ENCODE data around the gene LIN52. TPM values are rescaled to one million over a fixed set of nuclear protein-coding genes. Genes with fewer than 3 reads are reported as not detected.

Gene LIN52
- total and polyA plus RNA-seq, 2 of the 8 experiments (the other 6 are each of a cell fraction or from before 2014, with no cell fraction given) = 6.8 to 11.6 TPM

DNA sequence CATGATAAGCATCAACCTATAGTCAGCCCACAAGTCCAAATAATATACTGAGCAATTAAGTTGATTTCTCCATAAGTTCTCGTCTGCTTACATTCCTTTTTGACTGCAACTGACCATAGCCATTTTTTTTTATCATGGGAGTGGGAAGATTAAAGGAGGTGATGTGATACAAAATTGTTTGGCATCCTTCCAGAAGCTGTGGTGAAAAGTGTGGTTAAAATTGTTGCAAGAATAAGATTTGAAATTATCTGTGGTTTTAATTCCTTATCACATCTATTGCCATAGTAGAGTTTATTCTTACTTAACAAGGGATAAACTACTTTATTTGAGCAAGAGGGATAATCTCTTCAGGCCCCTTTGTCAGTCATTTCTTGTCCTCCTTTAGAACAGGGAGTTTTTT, 50.7 kb downstream of the LIN52 start:
- WGBS, 2 experiments (ENCODE audit: extremely low coverage in 1 of 2, insufficient coverage in 1 of 2, insufficient read length in 1 of 2, insufficient replicate concordance in 2 of 2, low coverage in 1 of 2, low lambda C conversion rate in 2 of 2, missing lambda C conversion rate in 1 of 2) = 84% methylated on average over 1 of the region's 1 CpG; no CpG with 5 or more reads in 1 of the 2 experiments
- H3K23me2 ChIP-seq (ENCODE audit: low read depth, low read length) = no peaks in the 10 kb centered on the region
- TF ChIP-seq POU5F1 (IDR thresholded peaks at IDR 0.05; ENCODE audit: low read depth, low read length) = no peak
- no peak for TF ChIP-seq RBBP5 (IDR thresholded peaks at IDR 0.05; ENCODE audit: borderline replicate concordance, low read depth, low read length)
- TF ChIP-seq SUZ12 (IDR thresholded peaks at IDR 0.05; ENCODE audit: low read length) = no peak
- TF ChIP-seq EZH2 (IDR thresholded peaks at IDR 0.05; ENCODE audit: low read depth, low read length, severe bottlenecking) = no peak
- TF ChIP-seq, protein P1, sequence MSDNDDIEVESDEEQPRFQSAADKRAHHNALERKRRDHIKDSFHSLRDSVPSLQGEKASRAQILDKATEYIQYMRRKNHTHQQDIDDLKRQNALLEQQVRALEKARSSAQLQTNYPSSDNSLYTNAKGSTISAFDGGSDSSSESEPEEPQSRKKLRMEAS (IDR thresholded peaks at IDR 0.05) = no peak
- TF ChIP-seq BCL11A (IDR thresholded peaks at IDR 0.05; ENCODE audit: low read depth in 2 of 2, low read length in 2 of 2) = no peak
- TF ChIP-seq NANOG (IDR thresholded peaks at IDR 0.05; ENCODE audit: insufficient read depth, low read depth, low read length, poor library complexity, severe bottlenecking) = no peak
- TF ChIP-seq E2F6 (IDR thresholded peaks at IDR 0.05) = no peak
- TF ChIP-seq RXRA (IDR thresholded peaks at IDR 0.05; ENCODE audit: insufficient read depth, low read depth, low read length) = no peak
- no peak for TF ChIP-seq POLR2A (IDR thresholded peaks at IDR 0.05; ENCODE audit: control extremely low read depth in 1 of 2, low read depth in 2 of 2, low read length in 2 of 2)

More for the DNA sequence above, 50.7 kb downstream of the LIN52 start:
- H2AK5ac ChIP-seq (ENCODE audit: low read depth, low read length) = no peak overlapping the region
- DNase-seq (ENCODE audit: low read depth in 1 of 2, low spot score in 2 of 2) (no peak), FAIRE-seq (no peak)
- no peak overlapping the region for H2BK120ac ChIP-seq (replicated peaks; ENCODE audit: low read depth, low read length)
- no peak overlapping the region for H4K5ac ChIP-seq (ENCODE audit: insufficient read length, low read depth, low read length)
- no peak overlapping the region for H3K27ac ChIP-seq (ENCODE audit: low read depth, low read length)
- no peak overlapping the region for H2BK5ac ChIP-seq (ENCODE audit: low read depth, low read length)
- H2AFZ ChIP-seq (ENCODE audit: low read length) = no peak overlapping the region
- H3K4me2 ChIP-seq (ENCODE audit: insufficient read depth in 1 of 2, low read depth in 2 of 2, low read length in 2 of 2) = no peak overlapping the region
- no peaks in the 10 kb centered on the region for H3K79me1 ChIP-seq (ENCODE audit: low read depth, low read length)
- no peak overlapping the region for H2BK12ac ChIP-seq (ENCODE audit: low read depth, low read length)
- no peak overlapping the region for H3K23ac ChIP-seq (ENCODE audit: insufficient read length)
- H3K9ac ChIP-seq (replicated peaks in 1 of 4; ENCODE audit: extremely low read depth in 1 of 4, low read depth in 3 of 4, low read length in 3 of 4) = no peak overlapping the region
- no peaks in the 10 kb centered on the region for H3K9me3 ChIP-seq (ENCODE audit: insufficient read depth in 2 of 2, low read depth in 1 of 2, low read length in 1 of 2)
- ChIA-PET CTCF (ENCODE audit: partially characterized antibody) (interaction anchor here (1.1 to 1.4 kb wide), 2 partner anchors 23 to 31 kb away, joined by 3 read pairs; no protein-coding TSS in a partner anchor), POLR2A (ENCODE audit: partially characterized antibody) (interaction anchor here (0.6 kb wide), 1 partner anchor 8 kb away, joined by 3 read pairs; no protein-coding TSS in a partner anchor)
- H3K56ac ChIP-seq (replicated peaks; ENCODE audit: insufficient read length, low read depth, low read length) = no peak overlapping the region
- H3K18ac ChIP-seq (ENCODE audit: extremely low read depth, low read length) = no peak overlapping the region
- no peaks in the 10 kb centered on the region for H3K36me3 ChIP-seq (ENCODE audit: control insufficient read depth in 2 of 4, insufficient read depth in 4 of 4, low read length in 3 of 4)
- H2BK15ac ChIP-seq (ENCODE audit: low read length) = no peak overlapping the region
- H3K4ac ChIP-seq (replicated peaks; ENCODE audit: insufficient read length, low read depth, low read length) = no peak overlapping the region
- no peak overlapping the region for H4K91ac ChIP-seq (replicated peaks; ENCODE audit: insufficient read length, low read length)
- H3K79me2 ChIP-seq (ENCODE audit: control insufficient read depth in 1 of 2, insufficient read depth in 2 of 2, low read length in 2 of 2) = no peaks in the 10 kb centered on the region
- no peak overlapping the region for H3K14ac ChIP-seq (ENCODE audit: insufficient read length)
- H4K8ac ChIP-seq (ENCODE audit: extremely low read depth, insufficient read depth, low read length) = no peak overlapping the region
- H4K20me1 ChIP-seq (replicated peaks in 1 of 2; ENCODE audit: control insufficient read depth in 1 of 2, insufficient read depth in 2 of 2, low read length in 2 of 2) = no peaks in the 10 kb centered on the region
- H3K4me3 ChIP-seq (ENCODE audit: extremely low read depth in 1 of 4, insufficient read depth in 2 of 4, low read depth in 3 of 4, low read length in 4 of 4) = no peak overlapping the region
- no peaks in the 10 kb centered on the region for H3K27me3 ChIP-seq (replicated peaks in 1 of 4; ENCODE audit: control insufficient read depth in 3 of 4, extremely low read depth in 1 of 4, insufficient read depth in 3 of 4, low read length in 3 of 4)
- peaks cover 0 to 2% (median under 1%) of the 10 kb centered on the region in 4 experiments; a peak in 2 of 7 replicates for H3K4me1 ChIP-seq (replicated peaks in 1 of 4; ENCODE audit: control insufficient read depth in 3 of 4, insufficient read depth in 4 of 4, low read length in 3 of 4)
- no peak overlapping the region for H2BK20ac ChIP-seq (ENCODE audit: low read length)

All from H1 (cell line).